ENCODE measurements around the gene DNAAF1. TPM values are rescaled to one million over a fixed set of nuclear protein-coding genes. Genes with fewer than 3 reads are reported as not detected.

Gene DNAAF1
- total RNA-seq, 3 donors from 2014 or later (not counting 1 experiment from before 2014, with no cell fraction given): 0.43 to 2.9 (median 0.95) TPM

DNA sequence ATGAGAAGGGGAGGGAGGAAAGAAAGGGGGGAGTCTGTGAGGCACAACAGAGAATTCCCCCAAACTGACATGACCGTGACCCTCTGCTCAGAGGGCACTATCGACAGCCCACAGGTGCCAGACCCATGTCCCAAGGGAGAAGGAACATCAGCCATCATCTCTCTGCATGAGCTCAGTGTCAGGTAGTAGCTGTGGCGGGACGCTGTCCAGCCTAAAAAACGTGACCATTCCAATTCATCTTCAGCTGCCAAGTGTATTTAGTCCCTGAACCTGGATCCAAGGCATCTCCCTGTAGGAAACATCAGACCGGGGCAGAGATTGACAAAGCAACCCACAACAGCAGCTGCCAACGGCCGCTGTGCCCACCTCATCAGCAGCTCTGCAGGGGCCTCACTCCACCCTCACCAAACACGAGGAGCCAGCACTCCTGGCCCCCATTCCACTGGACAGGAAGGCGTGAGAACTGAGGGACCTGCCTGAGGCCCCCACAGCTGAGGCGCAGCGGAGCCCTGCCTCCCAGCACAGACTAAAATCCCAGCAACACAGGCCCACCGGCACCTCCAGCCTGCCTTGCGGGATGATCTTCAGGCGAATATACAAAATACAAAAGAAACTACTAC lies 33.1 kb downstream of the DNAAF1 start:
- Mint-ChIP-seq H3K9me3 (no peaks in the 10 kb centered on the region), H3K4me3 (no peak overlapping the region)
- WGBS (ENCODE audit: insufficient coverage): 94% methylated on average over 15 of the region's 15 CpGs

DNA sequence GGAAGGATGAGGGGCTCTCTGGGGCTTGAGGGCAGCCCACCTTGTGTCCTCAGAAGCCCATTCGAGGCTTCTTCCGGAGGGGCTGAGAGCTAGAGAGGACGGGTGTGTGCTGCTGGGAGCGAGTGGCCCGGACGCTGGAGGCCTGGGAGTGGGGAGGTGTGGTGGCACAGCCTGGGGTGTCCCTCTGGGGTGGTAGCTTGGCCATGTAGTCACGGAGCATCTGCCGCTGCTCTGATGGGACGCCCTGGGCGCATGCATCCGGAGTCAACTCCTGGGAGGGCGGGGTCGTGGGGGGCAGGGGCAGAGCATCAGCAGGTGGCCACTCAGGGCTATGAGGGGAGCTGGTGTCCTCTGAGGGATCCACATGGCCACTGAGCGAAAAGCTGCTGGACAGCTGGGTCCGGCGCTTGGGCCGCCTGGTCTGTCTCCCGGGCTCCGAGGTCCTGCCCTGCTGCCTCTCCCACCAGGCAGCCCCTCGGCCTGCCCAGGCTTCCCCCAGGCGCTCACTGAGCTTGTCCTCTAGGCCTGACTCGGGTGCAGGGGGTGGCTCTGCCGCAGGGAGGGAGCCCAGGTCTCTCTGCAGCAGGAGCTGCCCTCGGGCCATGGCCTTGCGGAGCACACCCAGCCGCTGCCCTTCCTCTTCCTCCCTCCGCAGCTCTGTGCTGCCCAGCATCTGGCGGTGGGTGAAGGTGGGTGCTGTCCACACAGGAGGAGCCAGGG lies 33.9 kb downstream of the DNAAF1 start:
- H3K27me3 Mint-ChIP-seq (ENCODE audit: low read depth in 2 of 2): no peaks in the 10 kb centered on the region
- intact Hi-C loops (cut with micrococcal nuclease): no loop called here
- no peak overlapping the region for H3K4me3 ChIP-seq (ENCODE audit: low read length)
- no peak overlapping the region for H3K4me3 Mint-ChIP-seq
- no peak overlapping the region for H3K27ac ChIP-seq (ENCODE audit: low read length)
- no peaks in the 10 kb centered on the region for H3K36me3 Mint-ChIP-seq
- peaks cover 2 to 9% of the 10 kb centered on the region in 2 donors for H3K4me1 Mint-ChIP-seq
- H3K9me3 ChIP-seq (ENCODE audit: control insufficient read depth, insufficient read depth, low read length): no peaks in the 10 kb centered on the region
- peaks cover 32% of the 10 kb centered on the region for H3K36me3 ChIP-seq (ENCODE audit: control insufficient read depth, insufficient read depth, low read length)
- H3K9me3 Mint-ChIP-seq: no peaks in the 10 kb centered on the region
- H3K4me1 ChIP-seq (ENCODE audit: control insufficient read depth, insufficient read depth, low read length): peaks cover 8% of the 10 kb centered on the region
- 96% methylated on average over 28 of the region's 28 CpGs for WGBS (ENCODE audit: insufficient coverage)
- DNase-seq: no peak
- no peaks in the 10 kb centered on the region for H3K27me3 ChIP-seq (ENCODE audit: control insufficient read depth, insufficient read depth, low read length)
- no peak overlapping the region for H3K27ac Mint-ChIP-seq
- TF ChIP-seq, protein P1, sequence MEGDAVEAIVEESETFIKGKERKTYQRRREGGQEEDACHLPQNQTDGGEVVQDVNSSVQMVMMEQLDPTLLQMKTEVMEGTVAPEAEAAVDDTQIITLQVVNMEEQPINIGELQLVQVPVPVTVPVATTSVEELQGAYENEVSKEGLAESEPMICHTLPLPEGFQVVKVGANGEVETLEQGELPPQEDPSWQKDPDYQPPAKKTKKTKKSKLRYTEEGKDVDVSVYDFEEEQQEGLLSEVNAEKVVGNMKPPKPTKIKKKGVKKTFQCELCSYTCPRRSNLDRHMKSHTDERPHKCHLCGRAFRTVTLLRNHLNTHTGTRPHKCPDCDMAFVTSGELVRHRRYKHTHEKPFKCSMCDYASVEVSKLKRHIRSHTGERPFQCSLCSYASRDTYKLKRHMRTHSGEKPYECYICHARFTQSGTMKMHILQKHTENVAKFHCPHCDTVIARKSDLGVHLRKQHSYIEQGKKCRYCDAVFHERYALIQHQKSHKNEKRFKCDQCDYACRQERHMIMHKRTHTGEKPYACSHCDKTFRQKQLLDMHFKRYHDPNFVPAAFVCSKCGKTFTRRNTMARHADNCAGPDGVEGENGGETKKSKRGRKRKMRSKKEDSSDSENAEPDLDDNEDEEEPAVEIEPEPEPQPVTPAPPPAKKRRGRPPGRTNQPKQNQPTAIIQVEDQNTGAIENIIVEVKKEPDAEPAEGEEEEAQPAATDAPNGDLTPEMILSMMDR (IDR thresholded peaks at IDR 0.05): no peak
- no peak for ATAC-seq

More for the DNA sequence above, 33.1 kb downstream of the DNAAF1 start:
- Mint-ChIP-seq H3K27me3 (ENCODE audit: low read depth in 2 of 2) (no peaks in the 10 kb centered on the region), H3K36me3 (no peaks in the 10 kb centered on the region), H3K27ac (no peak overlapping the region), H3K4me1 (peaks cover 0 to 7% of the 10 kb centered on the region in 2 donors)
- intact Hi-C loops (cut with micrococcal nuclease): no loop called here
- Histone ChIP-seq H3K4me3 (ENCODE audit: low read length) (no peak overlapping the region), H3K27me3 (ENCODE audit: control insufficient read depth, insufficient read depth, low read length) (no peaks in the 10 kb centered on the region), H3K4me1 (ENCODE audit: control insufficient read depth, insufficient read depth, low read length) (peaks cover 8% of the 10 kb centered on the region), H3K27ac (ENCODE audit: low read length) (no peak overlapping the region), H3K36me3 (ENCODE audit: control insufficient read depth, insufficient read depth, low read length) (peaks cover 28% of the 10 kb centered on the region), H3K9me3 (ENCODE audit: control insufficient read depth, insufficient read depth, low read length) (no peaks in the 10 kb centered on the region)
- TF ChIP-seq, protein P1 (IDR thresholded peaks at IDR 0.05): no peak
- ATAC-seq (no peak), DNase-seq (no peak)

DNA sequence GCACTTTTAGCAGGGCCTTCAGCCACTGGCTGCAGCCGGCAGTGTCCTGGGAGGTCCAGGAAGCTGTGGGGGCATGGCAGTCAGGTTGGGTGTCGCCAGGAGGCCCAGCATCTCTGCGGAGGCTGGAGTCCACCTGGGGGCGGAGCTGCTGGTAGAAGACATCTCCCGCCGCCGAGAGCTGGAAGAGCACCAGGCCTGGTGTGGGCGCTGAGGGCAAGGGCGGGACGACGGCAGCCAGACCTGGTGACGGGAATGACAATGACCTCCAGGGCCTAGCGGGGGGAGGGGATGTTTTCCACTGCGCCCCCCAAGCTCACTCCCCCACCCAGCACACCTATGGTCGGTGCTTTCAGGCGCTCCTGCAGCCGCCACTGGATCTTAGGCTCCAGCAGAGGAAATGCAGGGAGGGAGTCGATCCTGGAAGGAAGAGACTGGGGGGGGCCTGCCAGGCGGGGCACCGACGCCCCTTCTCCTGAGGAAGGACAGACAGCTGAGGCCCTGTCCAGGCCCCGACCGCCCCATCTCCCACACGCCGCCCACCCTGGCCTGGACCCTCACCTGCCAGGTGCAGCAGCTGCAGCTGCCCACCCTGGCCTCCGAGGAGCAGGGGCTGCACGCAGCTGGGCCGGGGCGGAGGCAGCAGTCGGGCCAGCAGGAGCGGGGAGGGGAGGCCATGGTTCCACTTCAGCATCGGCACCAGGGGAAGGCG lies 34.7 kb downstream of the DNAAF1 start:
- H3K4me1 Mint-ChIP-seq: peaks cover 9 to 16% of the 10 kb centered on the region in 2 donors
- no peaks in the 10 kb centered on the region for H3K9me3 Mint-ChIP-seq
- peaks cover 8% of the 10 kb centered on the region for H3K4me1 ChIP-seq (ENCODE audit: control insufficient read depth, insufficient read depth, low read length)
- intact Hi-C loops (cut with micrococcal nuclease): loop anchor here (10.0 kb wide), 1 partner anchor 255 kb away; no protein-coding TSS in a partner anchor
- DNase-seq (no peak), ATAC-seq (no peak)
- WGBS (ENCODE audit: insufficient coverage): 95% methylated on average over 29 of the region's 33 CpGs
- no peaks in the 10 kb centered on the region for H3K9me3 ChIP-seq (ENCODE audit: control insufficient read depth, insufficient read depth, low read length)
- no peaks in the 10 kb centered on the region for H3K27me3 ChIP-seq (ENCODE audit: control insufficient read depth, insufficient read depth, low read length)
- H3K4me3 Mint-ChIP-seq: no peak overlapping the region
- H3K36me3 ChIP-seq (ENCODE audit: control insufficient read depth, insufficient read depth, low read length): peaks cover 36% of the 10 kb centered on the region
- TF ChIP-seq, protein P1 (IDR thresholded peaks at IDR 0.05): no peak
- H3K27me3 Mint-ChIP-seq (ENCODE audit: low read depth in 2 of 2): no peaks in the 10 kb centered on the region
- H3K27ac ChIP-seq (ENCODE audit: low read length): no peak overlapping the region
- no peak overlapping the region for H3K27ac Mint-ChIP-seq
- no peaks in the 10 kb centered on the region for H3K36me3 Mint-ChIP-seq
- H3K4me3 ChIP-seq (ENCODE audit: low read length): no peak overlapping the region
